ENCODE data around the gene HOXB1. TPM values are rescaled to one million over a fixed set of nuclear protein-coding genes. Genes with fewer than 3 reads are reported as not detected.
A peak's percentile ranks its signal among the peaks of the same experiment; 100 is the strongest.

HOXB1 gene
- total RNA-seq, 2 donors from 2014 or later, result not detected

DNA sequence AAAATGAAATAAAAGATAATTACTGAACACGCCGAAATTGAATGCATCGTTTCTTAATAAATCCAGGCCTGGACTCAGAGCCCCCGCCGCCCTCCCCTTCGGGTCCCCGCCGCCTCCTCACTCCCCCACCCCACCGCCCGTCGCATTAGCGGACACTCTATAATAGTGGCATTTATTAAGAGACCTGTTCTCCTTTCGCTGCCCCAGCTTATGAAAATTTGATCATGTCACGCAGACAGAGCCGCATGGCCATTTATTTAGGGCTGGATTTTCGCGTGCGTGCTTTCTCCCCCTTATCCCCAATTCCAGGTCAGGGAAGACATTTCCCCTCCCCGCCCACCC, 20.4 kb upstream of the HOXB1 start:
- intact Hi-C loops (cut with DNase I), result no loop called here
- TF ChIP-seq, protein P1, sequence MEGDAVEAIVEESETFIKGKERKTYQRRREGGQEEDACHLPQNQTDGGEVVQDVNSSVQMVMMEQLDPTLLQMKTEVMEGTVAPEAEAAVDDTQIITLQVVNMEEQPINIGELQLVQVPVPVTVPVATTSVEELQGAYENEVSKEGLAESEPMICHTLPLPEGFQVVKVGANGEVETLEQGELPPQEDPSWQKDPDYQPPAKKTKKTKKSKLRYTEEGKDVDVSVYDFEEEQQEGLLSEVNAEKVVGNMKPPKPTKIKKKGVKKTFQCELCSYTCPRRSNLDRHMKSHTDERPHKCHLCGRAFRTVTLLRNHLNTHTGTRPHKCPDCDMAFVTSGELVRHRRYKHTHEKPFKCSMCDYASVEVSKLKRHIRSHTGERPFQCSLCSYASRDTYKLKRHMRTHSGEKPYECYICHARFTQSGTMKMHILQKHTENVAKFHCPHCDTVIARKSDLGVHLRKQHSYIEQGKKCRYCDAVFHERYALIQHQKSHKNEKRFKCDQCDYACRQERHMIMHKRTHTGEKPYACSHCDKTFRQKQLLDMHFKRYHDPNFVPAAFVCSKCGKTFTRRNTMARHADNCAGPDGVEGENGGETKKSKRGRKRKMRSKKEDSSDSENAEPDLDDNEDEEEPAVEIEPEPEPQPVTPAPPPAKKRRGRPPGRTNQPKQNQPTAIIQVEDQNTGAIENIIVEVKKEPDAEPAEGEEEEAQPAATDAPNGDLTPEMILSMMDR (IDR thresholded peaks at IDR 0.05), result no peak
- no peak overlapping the region for H3K4me3 ChIP-seq
- H3K27ac ChIP-seq, result peak overlapping the region; percentile 5
- peaks cover 14% of the 10 kb centered on the region for H3K4me1 ChIP-seq
- H3K27me3 ChIP-seq, result no peaks in the 10 kb centered on the region
- no peak overlapping the region for H3K9ac ChIP-seq (ENCODE audit: low read depth in 2 of 2, low read length in 2 of 2)
- no peaks in the 10 kb centered on the region for H3K36me3 ChIP-seq
- no peaks in the 10 kb centered on the region for H3K9me3 ChIP-seq
- no peak for DNase-seq

DNA sequence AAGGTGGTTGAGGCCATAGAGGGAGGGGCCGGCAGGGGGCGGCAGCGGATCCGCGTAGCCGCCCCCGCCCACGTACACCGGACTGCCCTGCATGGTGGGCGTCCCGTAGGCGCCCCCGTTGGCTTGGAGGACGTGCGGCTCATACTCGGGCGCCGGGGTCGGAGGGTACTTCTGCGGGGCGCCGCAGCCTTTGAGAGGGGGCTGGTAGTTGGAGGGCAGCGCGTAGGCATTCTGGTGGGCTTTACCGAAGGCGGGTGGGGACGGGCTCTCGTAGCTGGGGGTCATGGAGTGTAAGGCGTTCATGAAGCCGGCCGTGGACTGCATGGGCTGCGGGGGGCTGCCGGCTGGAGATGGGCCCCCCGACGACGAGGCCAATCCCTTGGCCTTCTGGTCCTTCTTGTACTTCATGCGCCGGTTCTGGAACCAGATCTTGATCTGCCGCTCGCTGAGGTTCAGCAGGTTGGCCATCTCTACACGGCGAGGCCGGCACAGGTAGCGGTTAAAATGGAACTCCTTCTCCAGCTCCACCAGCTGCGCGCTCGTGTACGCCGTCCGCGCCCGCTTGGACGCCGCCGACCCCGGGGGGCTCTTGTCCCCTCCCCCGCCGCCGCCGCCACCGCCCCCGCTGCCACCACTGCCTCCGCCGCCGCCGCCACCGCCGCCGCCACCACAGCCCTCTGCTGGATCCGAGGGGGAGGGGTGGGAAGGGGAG, 19.8 kb upstream of the HOXB1 start:
- Histone ChIP-seq H3K9ac (ENCODE audit: low read depth in 2 of 2, low read length in 2 of 2) (peak overlapping the region in 1 of 2 donors; percentile 15), H3K4me1 (peaks cover 9% of the 10 kb centered on the region), H3K4me3 (no peak overlapping the region), H3K36me3 (no peaks in the 10 kb centered on the region), H3K9me3 (no peaks in the 10 kb centered on the region), H3K27me3 (no peaks in the 10 kb centered on the region), H3K27ac (no peak overlapping the region)
- TF ChIP-seq, protein P1 (IDR thresholded peaks at IDR 0.05), result no peak
- no peak for DNase-seq
- intact Hi-C loops (cut with DNase I), result no loop called here

DNA sequence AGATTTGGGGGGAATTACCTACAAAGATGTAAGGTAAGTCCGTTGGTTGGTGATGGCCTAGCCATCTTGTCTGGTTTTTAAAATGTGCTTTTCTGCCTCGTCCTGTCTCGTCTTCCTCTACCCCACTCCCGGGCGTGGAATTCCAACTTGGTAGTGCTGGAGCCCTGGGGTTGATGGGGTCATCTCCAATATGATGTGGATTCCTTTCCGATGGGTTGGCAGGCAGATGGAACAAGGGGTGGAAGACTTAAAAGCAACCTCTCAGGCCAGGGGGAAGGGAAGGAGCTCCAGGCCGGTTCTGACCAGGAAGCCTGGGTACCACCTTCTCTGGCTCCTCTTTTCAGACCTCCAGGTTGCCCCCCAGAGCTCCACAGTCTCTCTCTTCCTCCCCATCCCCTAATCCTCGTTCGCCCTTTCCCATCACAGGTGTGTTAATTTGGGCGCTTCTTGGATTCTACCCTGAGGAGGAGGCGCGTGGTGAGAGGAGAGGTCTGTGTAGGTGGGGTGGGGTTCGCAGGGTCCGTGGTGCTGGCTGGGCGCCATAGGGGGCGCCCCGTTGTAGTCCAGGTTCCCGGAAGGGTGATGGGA, 19.2 kb upstream of the HOXB1 start:
- no peaks in the 10 kb centered on the region for H3K27me3 ChIP-seq

DNA sequence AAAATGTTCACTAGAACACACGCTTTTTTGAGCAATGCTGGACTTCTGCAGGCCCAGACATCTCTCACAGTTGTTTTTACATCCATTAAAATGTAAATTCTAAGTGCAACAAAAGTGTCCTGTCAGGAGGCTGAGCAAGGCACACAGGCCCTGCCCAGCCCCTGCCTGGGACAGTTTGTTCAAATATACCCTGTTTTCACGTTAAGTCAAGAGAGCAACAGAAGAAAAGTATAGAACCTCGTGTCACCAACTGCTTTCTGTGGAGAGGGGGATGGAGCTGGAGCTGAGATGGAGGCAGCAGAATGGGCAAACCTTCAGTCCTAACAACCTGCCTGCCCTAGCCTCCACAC, 18.4 kb upstream of the HOXB1 start:
- Histone ChIP-seq H3K36me3 (no peaks in the 10 kb centered on the region), H3K9me3 (no peaks in the 10 kb centered on the region), H3K27ac (peak overlapping the region; percentile 13), H3K27me3 (no peaks in the 10 kb centered on the region), H3K4me1 (peaks cover 7% of the 10 kb centered on the region), H3K9ac (ENCODE audit: low read depth in 2 of 2, low read length in 2 of 2) (no peak overlapping the region), H3K4me3 (no peak overlapping the region)
- TF ChIP-seq, protein P1 (IDR thresholded peaks at IDR 0.05), result no peak
- intact Hi-C loops (cut with DNase I), result no loop called here
- DNase-seq, result no peak

More for the DNA sequence above, 19.2 kb upstream of the HOXB1 start:
- Histone ChIP-seq H3K4me1 (peaks cover 7% of the 10 kb centered on the region), H3K4me3 (no peak overlapping the region), H3K27ac (no peak overlapping the region), H3K9me3 (no peaks in the 10 kb centered on the region), H3K36me3 (no peaks in the 10 kb centered on the region), H3K9ac (ENCODE audit: low read depth in 2 of 2, low read length in 2 of 2) (peak overlapping the region in 1 of 2 donors; percentile 15)
- intact Hi-C loops (cut with DNase I), result no loop called here
- DNase-seq, result no peak
- TF ChIP-seq, protein P1 (IDR thresholded peaks at IDR 0.05), result no peak

DNA sequence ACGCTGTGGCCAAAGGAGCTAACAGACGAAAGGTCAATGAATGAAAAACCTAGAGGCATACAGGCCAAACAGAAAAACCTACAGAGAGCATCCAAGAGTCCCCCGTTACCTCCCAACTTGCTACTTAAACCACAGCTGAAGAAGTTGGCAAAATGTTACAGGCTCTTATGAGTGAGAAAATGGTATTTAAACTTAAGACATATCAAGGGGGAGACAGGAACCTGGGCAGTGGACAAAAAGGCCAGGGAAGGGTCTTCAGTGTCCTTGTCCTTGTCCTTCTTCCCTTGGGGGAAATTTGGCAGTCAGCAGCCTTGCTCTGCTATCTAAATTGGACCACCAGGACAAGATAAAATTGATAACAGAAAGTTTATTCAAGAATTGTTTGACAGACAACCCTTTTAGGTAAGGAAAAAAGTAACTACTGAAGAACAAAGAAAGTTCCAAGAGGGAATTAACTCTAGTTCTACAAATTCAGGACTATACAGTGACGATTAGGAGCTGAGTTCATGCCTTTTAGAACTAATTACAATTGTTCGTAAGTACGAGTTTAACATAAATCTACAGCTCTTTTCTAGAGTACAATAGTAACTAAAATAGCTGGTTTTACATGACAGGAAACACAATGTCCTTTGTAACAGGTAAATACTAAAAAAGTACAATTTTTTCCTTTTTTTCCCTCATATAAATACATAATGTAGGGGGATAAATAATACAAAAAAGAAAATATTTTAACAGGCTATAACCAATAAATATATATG, 17.9 kb upstream of the HOXB1 start:
- TF ChIP-seq, protein P1 (IDR thresholded peaks at IDR 0.05), result no peak
- DNase-seq, result no peak
- Histone ChIP-seq H3K36me3 (no peaks in the 10 kb centered on the region), H3K9ac (ENCODE audit: low read depth in 2 of 2, low read length in 2 of 2) (no peak overlapping the region), H3K27me3 (no peaks in the 10 kb centered on the region), H3K4me3 (no peak overlapping the region), H3K4me1 (peaks cover 7% of the 10 kb centered on the region), H3K9me3 (no peaks in the 10 kb centered on the region), H3K27ac (peak overlapping the region; percentile 13)
- intact Hi-C loops (cut with DNase I), result no loop called here

Measured in colonic mucosa (tissue), 4 donors.